HL-60/S4 (cell line): ENCODE results near the gene HEPACAM.

Experiments
- in situ Hi-C: fragments of 300-500 bp; cut with MboI; formaldehyde crosslinking; loops from 2 replicates; pipeline ENCODE4 v1.14.3; 2022; ENCODE audit warnings: low sequenced_read_pairs

HEPACAM gene

GRCh38 chr11:124944565-124944964 is 8.7 kb upstream of the HEPACAM start:
- in situ Hi-C loops: no loop called here

GRCh38 chr11:124943741-124944140 is 7.9 kb upstream of the HEPACAM start:
- in situ Hi-C loops: no loop called here

GRCh38 chr11:124943254-124943616 is 7.4 kb upstream of the HEPACAM start:
- in situ Hi-C loops: no loop called here

GRCh38 chr11:124942466-124943253 is 6.8 kb upstream of the HEPACAM start:
- in situ Hi-C loops: no loop called here

DNA sequence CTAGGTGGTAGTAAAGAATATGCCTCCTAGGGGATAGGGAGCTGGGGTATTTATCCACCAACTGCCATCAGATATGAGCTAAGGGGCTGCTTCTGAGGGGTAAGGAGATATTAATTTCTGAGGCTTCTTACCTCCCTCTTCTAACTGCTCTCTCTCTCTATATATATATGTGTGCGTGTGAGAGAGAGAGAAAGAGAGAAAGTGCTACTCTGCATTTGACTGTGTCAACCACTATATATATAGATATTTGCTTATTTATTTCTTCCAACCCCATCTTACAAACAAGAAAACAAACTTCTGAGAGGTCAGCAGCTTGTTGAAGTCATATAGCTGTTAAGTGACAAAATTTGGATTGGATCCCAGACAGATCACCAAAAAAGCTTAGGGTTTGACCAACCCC is 5.9 kb upstream of the HEPACAM start:
- in situ Hi-C loops: no loop called here

DNA sequence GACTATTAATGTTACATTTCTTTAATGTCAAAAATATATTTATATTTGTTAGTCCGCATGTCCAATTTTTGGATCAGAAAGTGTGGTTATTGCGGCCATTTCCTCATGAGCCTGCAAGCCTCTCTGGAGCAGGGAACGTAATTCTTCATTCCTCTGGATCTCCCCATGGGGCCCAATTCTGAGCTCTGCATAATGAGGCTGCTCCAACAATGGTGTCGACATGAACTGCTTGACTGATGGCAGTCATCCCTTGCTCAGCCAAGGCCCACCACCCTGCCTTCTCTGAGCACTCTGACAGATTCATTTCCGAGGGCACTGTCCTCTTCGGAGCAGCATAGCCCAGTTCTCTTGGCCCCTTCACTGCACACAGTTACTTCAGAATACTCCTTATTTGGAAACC is 3.1 kb upstream of the HEPACAM start:
- in situ Hi-C loops: no loop called here

DNA sequence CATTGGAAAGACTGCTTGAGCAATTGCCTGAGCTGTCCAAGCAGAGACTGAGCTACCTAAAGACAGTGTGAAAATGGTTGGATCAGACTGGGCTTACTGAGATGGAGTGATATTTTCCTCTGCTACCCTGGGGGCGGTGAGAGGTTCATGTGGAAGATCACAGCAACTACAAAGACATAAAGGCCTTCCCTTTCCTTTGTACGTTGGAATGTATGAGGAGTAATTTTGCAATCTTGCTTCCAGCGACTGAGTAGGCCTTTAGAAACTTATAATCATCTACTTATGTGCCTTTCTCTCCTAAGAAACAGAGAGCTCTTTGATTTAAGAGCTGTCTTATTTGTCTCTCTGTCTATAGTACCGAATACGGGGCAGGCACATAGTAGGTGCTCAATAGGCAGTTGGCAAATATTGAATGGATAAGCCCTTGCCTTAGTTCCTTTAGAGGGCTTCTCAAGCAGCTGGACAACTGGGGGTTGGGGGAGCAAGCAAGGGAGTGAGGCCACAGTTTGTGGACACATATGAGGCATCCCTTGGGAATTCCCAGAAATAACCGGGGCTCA is 2.4 kb upstream of the HEPACAM start:
- in situ Hi-C loops: no loop called here

- in situ Hi-C loops: no loop called here
Observed at GRCh38 chr11:124937336-124937935, 1.6 kb upstream of the HEPACAM start.

DNA sequence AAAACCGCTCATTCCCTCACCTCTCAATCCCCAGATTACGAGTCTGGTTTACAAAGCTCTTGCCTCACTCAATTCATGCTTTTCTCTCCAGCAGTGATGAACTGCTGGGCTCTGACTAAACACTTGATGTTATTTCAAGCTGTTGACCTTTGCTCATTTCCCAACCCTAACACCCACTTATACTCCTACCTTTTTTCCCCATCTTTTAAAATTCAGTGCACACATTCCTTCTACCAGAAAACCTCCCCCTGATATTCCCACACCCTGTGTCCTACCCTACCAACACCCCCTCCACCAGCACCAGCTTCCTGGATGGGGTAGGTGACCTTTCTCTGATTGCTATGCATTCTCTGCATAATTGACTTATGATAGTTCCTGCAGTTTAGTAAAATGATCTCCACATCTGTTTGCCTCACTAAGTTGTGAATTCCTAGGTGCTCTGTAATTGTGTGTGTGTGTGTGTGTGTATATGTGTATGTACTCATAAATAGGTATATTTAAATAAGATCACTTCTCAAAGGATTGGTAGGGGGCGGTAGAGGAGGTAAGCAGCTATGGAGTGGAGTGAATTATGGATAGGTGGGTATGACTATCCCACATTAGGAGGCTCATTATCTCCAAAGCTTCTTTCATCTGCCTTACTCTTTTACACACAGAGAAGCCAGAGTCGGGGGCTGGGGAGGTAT is 842 bp downstream of the HEPACAM start:
- in situ Hi-C loops: no loop called here

- in situ Hi-C loops: no loop called here
Observed at GRCh38 chr11:124930799-124931198, 5.0 kb downstream of the HEPACAM start.

DNA sequence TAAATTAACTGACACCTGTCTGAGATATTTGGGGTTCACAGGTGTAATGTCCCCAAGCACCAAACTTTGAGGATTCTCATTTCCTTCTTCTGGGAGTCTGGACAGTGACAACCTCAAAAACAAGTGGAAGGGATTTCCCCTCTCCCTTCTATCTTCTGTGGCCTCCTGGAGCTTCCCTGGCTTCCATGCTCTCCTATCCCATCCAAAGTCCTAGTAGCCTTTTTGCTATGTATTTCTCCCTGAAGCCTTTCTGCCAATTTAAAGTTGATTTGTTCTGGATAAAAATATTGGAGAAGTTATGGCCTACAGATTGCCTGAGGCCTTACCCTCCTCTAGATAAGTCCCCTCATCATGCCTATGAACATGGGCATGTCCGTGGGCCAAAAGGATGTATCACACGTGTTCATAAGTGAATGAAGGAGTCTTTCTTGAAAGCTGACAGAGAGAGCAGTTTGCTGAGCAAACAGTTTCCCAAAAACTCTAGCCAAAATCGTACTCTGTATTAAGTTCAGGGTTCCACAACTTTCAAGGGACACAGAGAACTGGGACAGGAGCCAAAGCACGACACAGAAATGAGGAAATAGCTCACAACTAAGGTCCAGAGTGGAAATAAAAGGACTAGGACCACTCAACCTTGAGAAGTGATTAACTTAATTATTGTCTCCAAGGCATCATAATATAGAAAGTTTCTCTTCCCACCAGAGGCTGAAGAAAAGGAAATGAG is 6.7 kb downstream of the HEPACAM start:
- in situ Hi-C loops: no loop called here

- in situ Hi-C loops: no loop called here
Observed at GRCh38 chr11:124923296-124923695, 12.6 kb downstream of the HEPACAM start.

DNA sequence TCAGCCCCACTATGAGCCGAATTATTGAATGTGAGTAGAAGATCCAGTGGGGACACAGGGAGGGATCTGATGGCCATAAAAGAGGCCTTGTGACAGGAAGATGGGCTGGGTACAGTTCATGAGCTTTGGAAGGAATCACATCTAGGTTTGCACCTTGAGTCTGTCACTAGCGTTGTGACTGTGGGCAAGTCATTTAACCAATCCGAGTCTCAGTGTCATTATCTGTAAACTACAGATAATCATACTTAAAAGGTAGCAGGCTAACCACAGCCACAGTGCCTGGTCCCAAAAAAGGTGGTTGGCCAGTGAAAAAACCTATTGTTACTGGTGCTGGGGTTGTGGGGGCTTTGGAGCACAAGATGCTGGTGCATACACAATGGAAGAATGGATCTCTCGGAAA is 13.0 kb downstream of the HEPACAM start:
- in situ Hi-C loops: no loop called here

DNA sequence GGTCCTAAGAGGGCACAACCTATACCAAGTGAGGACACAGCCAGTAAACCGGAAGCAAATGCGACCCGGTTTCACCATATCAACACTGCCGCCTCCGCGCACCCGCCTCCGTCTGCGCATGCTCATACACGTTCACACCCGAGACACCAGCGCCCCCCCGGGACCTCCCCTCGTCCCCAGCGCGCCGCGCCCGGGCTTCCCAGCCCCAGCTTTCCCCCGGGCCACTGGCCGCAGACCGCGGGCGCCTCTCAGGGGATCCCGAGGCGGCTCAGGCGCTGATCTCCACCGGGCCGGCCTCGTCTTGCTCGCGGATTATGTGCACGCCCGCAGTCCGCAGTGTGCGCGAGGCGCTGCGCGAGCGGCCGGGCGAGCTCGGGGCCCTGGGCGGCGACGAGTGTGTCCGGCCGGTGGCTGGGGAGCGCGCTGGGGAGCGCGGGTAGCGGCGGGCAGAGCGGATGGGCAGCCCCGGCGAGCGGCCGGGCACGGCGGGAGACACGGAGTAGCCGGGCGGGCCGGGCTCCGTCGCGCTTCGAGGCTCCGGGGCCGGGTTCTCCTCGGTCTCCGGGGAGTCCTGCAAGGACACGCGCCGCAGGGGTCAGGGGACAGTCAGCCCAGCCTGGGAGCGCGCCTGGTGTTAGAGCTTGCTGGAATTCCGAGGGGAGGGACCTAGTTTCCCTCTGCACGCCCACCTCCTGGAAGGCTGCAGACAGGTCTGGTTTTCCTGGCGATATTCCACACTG is 14.8 kb downstream of the HEPACAM start:
- in situ Hi-C loops: no loop called here

DNA sequence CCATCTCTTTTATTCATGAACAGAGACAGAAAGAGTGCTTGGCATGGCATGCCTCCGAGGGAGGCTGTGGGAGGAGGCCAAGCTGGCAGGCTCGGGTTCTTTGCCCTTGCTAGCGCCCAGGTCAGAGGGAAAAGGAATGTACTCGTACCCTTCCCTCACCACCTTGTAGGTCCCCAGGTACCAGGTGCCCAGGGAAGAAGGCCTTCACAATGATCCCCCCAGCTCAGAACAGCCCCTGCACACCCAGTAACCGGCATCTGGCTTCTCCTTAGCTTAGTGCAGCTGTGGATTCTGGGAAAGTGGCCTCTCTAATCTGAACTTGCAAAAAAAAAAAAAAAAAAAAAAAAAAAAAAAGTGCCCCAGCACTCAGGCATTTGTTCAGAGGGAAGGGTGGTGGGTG is 15.5 kb downstream of the HEPACAM start:
- in situ Hi-C loops: no loop called here

- in situ Hi-C loops: no loop called here
Observed at GRCh38 chr11:124919898-124920297, 15.9 kb downstream of the HEPACAM start.

DNA sequence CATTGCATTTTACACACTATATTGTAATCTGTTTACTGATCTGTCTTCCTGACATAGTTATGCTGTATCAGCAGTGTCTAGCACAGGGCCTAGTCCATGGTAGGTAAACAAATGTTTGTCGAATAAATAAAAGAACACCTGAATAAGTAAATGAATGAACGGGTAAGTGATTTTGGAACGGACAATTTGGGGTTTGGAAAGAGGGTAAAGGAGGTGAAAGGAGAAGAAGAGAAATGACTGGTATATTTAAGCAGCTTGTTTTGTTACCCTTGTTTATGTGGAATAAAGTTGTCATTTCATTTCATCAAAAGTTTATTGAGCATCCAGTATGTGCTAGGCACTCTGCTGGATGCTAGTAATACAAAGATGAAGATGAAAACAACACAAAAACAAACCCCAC is 16.9 kb downstream of the HEPACAM start, which contains the start of gene HEPN1:
TSS of gene HEPN1 (plus strand) at position 301 of the 400 bp plus-strand sequence.
- in situ Hi-C loops: no loop called here

- in situ Hi-C loops: no loop called here
Observed at GRCh38 chr11:124917115-124917637, 18.7 kb downstream of the HEPACAM start.

DNA sequence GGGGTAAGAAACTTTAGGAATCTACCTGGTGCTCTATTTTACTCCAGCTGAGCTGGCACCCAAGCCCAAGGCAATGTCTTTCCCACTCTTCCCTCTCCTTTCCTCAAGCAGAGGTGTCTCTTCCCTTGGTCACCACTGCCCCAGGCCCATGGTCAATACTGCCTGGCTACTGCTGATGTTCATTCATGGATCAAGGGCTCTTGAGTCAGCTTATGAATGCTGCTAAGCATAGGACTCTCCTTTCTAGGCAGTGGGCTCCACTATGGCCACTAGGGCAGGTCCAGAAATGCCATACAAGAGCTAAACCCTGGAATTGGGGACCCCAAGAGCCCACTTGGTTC is 19.5 kb downstream of the HEPACAM start:
- in situ Hi-C loops: no loop called here
